Testis (tissue), 2 donors: ENCODE measurements around the gene RIBC2.

Experiments
- CTCF ChIP-seq, 3 experiments: fragments of 450-650 bp in 2 of 3; fragments of 200-600 bp in 1 of 3; sonication (generic) in 1 of 3; IDR thresholded peaks; one replicate each; pipeline ENCODE4 v1.5.1; 2016 to 2019; ENCODE audit warnings: antibody characterized with exemption in 3 of 3, mild to moderate bottlenecking in 2 of 3, moderate library complexity in 1 of 3
- POLR2A ChIP-seq: fragments of 450-650 bp; IDR thresholded peaks from one replicate; pipeline ENCODE4 v1.6.1; 2017; ENCODE audit warnings: antibody characterized with exemption, mild to moderate bottlenecking, moderate library complexity

GRCh38 chr22:45424241-45424731, 10.8 kb downstream of the RIBC2 start:
- TF ChIP-seq CTCF (IDR thresholded peaks at IDR 0.05), result no peak
- TF ChIP-seq POLR2A, result no peak
